Fibroblast of skin of left quadriceps (primary cell): Measurements from ENCODE around the gene GUCA2B.

ENCODE experiments used
- DNase-seq, 2 experiments: peaks; one replicate each; pipeline ENCODE4 v3.0.0-alpha.2; 2013; ENCODE audit warnings: low read depth in 2 of 2

GUCA2B gene

GRCh38 chr1:42152907-42153600 lies at the start of gene GUCA2B:
Gene GUCA2B, plus strand, starts transcription at chr1:42153410. Its CDS starts 41 bp downstream, at chr1:42153451.
- no peak for DNase-seq

DNA sequence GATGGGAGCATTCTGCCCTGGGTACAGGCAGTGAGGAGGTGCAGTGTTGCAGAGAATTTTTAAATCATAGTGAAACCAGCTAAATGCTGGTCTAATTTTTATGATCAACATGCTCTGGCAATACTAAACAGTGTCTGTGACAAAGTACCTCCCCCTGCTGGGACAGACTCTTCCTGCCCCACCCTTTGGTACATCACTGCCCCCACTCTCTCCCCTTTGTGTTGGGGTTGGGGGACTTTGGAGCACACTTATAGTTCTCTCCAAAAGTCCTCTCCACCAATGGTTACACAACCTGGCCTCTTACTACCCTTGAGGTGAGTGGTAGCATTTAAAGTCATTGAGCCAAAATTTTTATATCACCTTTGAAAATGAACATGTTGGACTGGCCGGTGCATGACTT lies 48.2 kb upstream of the GUCA2B start:
- DNase-seq, result no peak

DNA sequence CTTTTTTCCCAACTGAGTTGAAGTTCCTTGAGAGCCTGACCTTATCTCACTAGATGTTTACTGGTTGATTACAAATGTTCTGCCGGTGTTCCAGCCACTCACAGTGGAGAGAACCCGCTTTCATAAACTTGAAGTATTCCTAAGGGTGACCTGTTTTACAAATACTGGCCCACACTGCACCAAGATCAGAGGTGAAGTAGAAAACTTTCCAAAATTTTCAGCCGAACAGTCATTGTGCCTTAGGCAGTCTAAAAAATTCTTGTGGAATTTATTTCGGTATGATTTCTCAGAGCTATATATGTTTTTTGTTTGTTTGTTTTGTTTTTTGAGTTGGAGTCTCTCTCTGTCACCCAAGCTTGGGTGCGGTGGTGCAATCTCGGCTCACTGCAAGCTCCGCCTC lies 44.9 kb upstream of the GUCA2B start:
- no peak for DNase-seq

- DNase-seq, result no peak
Observed at GRCh38 chr1:42109600-42109999, 43.6 kb upstream of the GUCA2B start.

- DNase-seq, result no peak
Observed at GRCh38 chr1:42114229-42114628, 39.0 kb upstream of the GUCA2B start.

DNA sequence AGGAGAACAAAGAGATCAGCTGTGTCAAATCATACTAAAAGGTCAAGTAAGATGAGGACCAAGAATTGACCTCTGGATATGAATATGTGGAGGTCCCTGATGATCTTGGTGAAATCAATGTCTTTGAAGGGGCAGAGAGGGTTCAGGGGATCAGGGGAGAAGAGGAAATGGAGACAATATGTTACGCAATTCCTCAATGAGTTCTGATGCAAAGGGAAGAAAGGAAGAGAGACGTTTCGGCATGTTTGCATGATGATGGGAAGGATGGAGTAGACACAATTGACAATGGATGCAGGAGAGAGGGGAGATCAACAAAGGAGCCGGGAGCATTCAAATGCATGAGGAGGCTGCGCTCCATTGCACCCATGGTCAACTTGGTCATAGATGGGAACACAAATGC lies 36.0 kb upstream of the GUCA2B start:
- DNase-seq, result no peak

DNA sequence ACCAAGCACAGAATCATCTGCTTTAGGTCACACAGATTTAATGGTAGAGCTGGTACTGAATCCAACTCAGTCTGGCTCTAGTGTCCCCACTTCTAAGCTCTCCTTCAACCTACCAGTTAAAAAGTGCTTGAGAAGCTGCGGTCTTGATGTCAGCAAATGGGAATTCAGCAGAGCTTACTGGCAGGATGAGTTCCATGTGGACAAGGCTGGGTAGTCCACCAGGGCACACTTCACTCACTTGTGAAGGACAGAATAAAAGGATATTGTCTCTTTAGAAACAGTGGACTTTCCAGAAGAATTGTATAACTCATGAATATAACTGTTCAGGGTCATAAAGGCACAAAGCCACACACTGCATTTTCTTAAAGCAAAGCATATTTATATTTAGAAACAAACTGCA lies 35.1 kb upstream of the GUCA2B start:
- DNase-seq, result no peak

GRCh38 chr1:42122408-42122807 lies 30.8 kb upstream of the GUCA2B start:
- DNase-seq, result no peak

DNA sequence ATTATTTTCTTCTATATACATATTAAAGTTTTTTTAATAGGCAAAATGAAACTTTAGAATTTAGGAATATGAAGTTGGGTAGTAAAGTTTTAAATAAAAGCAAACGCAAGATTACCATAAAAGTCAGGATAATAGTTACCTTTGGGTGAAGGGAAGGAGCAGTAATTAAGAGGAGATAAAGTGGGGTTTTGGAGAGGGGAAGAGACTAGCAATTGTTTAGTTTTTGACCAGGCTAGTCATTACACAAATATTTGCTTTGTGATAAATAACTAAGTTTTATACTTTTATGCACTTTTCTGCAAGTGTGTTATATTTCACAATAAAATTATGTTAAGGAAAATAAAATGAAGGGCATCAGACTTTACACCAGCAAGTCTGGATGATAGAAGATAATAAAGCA lies 27.7 kb upstream of the GUCA2B start:
- DNase-seq, result no peak

- DNase-seq, result no peak
Observed at GRCh38 chr1:42127767-42128166, 25.4 kb upstream of the GUCA2B start.

DNA sequence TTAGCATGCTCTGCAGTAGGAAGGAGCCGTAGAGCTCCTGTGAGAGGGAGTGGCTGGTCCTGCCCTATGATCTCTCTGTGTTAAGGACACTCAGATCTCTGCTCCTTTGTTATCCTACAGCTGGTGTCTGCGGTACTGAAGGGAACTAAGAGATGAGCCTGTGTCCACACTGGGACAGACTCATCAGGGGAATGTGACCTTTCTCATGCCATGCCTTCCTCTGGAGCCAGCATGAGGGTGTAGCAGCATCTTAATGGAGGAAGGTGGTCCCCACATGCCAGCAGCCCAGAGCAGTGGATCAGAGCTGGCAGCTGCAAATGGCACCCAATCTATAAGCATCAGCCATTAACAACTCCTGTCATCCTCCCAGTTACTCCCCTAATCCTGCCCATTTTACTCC lies 24.7 kb upstream of the GUCA2B start:
- no peak for DNase-seq

DNA sequence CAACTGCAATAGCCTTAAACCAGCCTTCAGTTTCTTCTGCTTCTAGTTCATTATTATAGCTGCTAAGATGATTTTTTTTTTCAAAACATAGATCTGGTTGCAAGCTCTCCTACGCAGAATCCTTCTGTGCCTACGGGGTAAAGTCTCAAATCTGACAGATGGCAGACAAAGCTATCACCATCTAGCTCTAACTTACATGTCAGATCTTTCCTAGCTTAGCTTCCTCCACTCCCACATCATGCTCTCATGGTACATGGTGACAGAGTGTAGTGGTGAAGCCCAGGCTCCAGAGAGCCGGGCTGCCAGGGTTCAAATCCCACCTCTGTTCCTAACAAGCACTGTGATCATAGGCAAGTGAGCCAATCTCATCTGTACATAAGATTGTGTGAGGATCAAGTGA lies 24.2 kb upstream of the GUCA2B start:
- no peak for DNase-seq

GRCh38 chr1:42130061-42130660 lies 23.0 kb upstream of the GUCA2B start:
- DNase-seq, result no peak

DNA sequence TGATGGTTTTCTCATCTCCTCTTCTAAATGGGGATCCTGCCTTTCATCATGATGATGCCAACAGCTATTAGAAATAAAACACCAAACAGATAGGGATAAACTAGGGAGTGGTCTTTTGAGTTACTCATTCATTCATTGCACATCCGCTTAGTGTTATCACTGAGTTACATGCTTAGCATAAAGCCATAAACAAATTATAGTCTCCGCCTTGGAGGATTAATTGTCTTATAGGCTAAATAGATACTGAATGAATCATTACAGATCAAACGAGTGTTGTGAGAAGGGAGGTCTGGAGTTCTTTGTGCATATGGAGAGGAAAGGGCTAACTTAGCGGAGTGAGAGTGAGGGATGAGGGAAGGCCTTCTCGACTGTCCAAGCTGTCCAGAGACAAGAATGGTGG lies 19.8 kb upstream of the GUCA2B start:
- no peak for DNase-seq

GRCh38 chr1:42133809-42134526 lies 19.2 kb upstream of the GUCA2B start:
- no peak for DNase-seq

GRCh38 chr1:42135426-42135825 lies 17.8 kb upstream of the GUCA2B start:
- no peak for DNase-seq

GRCh38 chr1:42136466-42136865 lies 16.7 kb upstream of the GUCA2B start:
- DNase-seq, result no peak

- no peak for DNase-seq
Observed at GRCh38 chr1:42137766-42138165, 15.4 kb upstream of the GUCA2B start.

DNA sequence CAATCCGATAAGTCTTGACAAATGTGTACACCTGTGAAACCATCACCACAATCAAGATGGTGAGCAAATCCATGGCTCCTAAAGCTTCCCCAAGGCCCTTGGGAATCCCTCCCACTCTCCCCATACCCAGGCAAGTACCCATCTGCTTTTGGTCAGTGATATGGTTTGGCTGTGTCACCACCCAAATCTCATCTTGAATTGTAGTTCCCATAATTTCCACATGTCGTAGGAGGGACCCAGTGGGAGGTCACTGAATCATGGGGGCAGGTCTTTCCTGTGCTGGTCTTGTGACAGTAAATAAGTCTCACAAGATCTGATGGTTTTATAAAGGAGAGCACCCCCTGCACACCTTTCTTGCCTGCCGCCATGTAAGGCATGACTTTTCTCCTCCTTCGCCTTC lies 14.6 kb upstream of the GUCA2B start:
- DNase-seq, result no peak

DNA sequence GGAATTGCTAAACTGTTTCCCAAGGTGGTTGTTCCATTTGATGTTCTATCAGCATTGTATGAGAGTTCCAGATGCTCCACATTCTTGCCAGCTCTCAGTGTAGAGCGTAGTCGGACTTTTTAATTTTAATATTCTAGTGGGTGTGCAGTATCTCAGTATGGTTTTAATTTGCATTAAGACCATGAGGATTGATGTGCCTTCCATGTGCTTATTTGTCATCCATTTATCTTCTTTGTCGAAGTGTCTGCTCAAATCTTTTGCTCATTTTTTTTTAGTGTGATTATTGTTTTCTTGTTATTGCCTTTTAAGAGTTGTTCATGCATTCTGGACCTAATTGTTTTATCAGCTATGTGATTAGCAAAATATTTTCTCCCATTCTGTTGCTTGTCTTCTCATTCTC lies 13.8 kb upstream of the GUCA2B start:
- DNase-seq, result no peak

DNA sequence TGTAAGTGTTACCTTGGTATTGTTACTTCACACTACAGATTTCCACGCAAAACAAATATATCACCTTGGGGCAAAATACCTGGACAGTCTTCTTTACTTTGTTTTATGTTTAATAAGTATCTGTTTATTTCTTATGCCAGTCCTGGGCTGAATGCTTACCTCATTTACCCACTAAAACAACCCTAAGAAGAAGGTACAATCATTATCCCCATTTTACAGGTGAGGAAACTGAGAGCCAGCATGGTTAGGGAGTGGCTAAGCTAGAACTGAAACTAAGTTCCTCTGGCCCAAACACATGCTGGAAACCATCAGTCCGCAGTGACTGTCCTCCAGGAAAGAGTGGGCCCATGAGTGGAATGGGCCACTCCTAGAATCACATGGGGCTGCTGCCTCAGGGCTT lies 13.0 kb upstream of the GUCA2B start:
- no peak for DNase-seq

DNA sequence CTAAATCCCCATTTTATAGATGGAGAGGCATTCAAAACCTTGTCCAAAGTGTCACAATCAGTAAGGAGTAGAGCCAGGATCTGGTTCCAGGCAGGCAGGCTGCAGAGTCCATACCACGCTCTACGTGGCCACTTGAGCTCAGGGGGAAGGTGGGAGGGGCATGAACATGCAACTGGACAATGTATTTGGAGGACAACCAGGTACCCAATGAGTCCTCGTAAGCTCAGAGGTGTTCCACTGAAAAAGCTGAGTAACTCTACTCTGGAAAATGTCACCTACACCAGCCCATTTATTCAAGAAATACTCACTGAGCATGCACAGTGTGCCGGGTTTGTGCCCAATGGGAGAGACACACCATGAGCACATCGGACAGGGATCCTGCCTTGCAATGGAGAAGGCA lies 11.2 kb upstream of the GUCA2B start:
- DNase-seq, result no peak
